NCI-H2196 (cell line): ENCODE measurements around the gene SCNN1G.

Source experiments
- DNase-seq: peaks from one replicate; lab custom pipeline; 2025; ENCODE audit not compliant: unreplicated experiment; lab: John Stamatoyannopoulos, UW

The SCNN1G gene

GRCh38 chr16:23195366-23195978, 12.9 kb downstream of the SCNN1G start:
- no peak for DNase-seq

GRCh38 chr16:23196539-23196938, 14.0 kb downstream of the SCNN1G start:
- no peak for DNase-seq

- DNase-seq, result no peak
These were observed 19.6 kb downstream of the SCNN1G start for GRCh38 chr16:23202166-23202565.

DNA sequence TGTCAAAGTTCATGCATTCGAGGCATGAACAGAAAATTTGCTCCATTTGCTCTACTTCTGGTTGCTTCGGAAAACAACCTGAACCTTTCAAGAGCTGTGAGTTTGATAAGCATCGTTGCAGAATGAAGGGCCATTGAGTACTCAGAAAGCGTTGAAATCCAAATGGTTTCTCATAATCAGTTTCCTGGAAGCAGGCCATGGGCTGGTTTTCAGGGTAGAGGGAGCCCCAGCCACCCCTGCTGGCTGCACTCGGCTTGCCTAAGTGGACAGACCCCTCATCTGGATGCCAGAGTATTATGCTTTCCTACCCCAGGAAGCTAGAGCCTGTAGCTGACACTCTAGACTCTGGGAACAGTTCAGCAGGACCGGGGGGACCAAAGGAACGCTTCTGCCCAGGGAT, 24.4 kb downstream of the SCNN1G start:
- DNase-seq, result peak; percentile 73

DNA sequence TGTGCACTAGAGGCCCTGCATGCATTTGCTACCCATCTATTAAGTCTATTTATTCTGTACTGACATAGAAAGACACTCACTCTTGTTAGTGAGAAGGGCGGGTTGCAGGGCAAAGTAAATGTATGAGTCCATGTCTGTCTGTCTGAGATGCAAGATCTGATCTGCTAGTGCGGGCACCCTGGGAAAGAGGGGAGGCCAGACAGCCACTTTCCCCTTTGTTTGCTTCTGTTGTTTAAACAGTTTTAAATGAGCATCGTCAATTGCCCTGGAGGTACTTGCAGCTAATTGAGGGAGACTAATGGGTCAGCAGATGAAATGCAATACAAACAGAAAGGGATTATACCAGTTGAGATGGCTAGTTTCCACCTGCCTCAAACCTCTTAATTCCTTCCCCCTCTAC, 24.9 kb downstream of the SCNN1G start:
- DNase-seq, result peak; percentile 83

DNA sequence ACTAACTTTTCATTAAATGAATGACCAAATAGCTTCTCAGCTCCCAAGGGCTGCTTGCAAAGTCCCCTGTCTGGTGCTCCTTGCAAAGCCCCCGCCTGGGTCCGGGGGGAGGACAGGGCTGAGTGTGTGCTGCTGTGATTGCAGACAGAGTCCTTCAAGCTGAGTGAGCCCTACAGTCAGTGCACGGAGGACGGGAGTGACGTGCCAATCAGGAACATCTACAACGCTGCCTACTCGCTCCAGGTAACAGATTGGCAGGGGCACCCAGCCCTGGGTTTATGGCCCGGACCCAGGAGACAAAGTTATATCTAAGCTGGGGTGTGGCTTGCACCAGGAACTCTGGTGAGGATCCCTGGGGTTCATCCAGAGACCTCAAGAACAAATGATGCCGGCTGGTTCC, 27.1 kb downstream of the SCNN1G start:
- no peak for DNase-seq

DNA sequence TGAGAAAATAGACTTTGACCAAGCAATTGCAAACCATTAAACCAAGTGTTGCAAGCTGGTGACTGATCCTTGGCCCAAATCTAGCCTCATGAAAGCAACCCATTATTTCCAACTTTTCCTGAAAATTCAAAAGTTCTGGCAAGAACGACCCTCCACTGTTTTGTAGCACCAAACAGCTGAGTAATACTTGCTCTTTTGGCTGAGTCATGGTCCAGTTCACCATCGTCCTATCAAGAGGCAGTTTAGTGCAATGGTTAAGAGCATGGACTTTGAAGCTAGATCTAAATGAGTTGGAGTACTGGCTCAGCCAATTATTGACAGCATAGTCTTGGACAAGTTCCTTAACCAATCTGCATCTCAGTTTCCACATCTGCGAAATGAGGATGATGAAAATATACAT, 31.3 kb downstream of the SCNN1G start:
- no peak for DNase-seq

DNA sequence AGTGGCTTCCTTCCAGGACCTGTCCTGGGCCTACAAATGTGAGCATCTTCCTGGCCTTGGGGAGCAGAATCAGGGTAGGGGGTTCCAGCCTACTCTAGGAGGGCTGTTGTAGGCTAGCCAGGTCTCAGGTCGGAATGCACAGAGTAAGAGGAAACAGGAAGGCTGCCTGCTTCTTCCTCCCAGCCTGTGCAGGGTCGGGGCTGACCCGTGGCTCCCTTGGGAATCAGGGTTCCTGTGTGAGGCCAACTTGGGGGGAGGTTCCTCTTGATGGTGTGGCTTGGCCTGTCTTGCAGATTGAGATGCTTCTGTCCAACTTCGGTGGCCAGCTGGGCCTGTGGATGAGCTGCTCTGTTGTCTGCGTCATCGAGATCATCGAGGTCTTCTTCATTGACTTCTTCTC, 32.3 kb downstream of the SCNN1G start:
- no peak for DNase-seq

GRCh38 chr16:23215435-23215834, 32.9 kb downstream of the SCNN1G start:
- DNase-seq, result no peak

DNA sequence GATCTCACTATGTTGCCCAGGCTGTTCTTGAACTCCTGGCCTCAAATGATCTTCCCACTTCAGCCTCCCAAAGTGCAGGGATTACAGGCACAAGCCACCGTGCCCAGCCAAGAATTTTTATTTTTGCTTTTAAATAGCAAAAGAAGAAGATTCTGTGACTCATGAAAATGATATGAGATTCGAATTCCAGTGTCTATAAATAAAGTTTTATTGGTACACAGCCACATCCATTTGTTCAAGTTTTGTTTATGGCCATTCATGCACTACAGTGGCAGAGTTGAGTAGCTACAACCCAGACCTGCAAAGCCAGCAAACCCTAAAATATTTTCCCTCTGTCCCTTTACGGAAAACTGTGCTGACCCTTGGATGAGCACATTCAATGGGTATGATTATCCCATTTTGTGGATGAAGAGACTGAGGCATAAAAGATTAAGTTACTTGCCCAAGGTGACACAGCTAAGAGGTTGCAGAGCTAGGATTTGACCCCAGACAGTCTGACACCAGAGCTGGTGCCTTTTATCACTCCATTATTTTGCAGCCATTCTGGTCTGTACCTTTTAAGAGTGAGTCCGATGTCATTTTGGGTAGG, 34.2 kb downstream of the SCNN1G start:
- DNase-seq, result no peak

DNA sequence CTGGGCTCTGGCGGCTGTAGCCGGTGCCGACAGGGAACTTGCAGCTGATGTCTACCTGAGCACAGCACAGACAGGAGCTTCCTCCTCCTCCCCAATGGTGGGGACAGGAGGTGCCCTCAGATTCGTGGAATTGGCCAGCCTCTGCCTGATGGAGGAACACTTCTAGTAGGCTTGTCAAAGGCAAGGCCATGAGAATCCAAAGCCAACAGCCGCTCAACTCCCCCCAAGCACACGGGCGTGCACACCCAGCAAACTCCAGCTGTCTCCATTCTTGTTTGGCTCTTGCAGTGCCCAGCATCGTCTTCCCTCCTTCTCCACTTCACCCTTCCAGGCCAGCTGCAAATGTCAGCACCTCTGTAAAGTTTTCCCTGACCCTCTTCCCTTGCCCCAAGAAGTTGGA, 35.1 kb downstream of the SCNN1G start:
- no peak for DNase-seq

- no peak for DNase-seq
These were observed 40.4 kb downstream of the SCNN1G start for GRCh38 chr16:23222929-23223328.

- DNase-seq, result no peak
These were observed 40.8 kb downstream of the SCNN1G start for GRCh38 chr16:23223368-23223767.

- DNase-seq, result no peak
These were observed 42.6 kb downstream of the SCNN1G start for GRCh38 chr16:23225109-23225508.

- no peak for DNase-seq
These were observed 43.1 kb downstream of the SCNN1G start for GRCh38 chr16:23225634-23226033.

- no peak for DNase-seq
These were observed 45.0 kb downstream of the SCNN1G start for GRCh38 chr16:23227529-23227928.

- no peak for DNase-seq
These were observed 47.2 kb downstream of the SCNN1G start for GRCh38 chr16:23229714-23230113.

DNA sequence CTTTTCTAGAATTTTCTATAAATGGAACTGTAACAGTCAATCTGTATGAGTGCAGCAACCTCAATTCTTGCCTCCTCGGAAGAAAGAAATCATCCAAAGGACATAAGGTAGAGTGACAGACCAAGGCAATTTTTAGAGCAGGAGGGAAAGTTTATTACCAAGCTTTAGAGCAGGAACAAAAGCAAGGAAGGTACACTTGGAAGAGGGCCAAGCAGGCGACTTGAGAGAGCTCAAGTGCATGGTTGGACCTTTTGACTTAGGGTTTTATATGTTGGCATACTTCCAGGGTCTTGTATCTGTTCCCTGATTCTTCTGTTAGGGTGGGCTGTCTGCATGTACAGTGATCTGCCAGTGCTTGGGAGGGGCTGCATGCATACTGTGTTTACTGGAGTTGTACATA, 50.3 kb downstream of the SCNN1G start:
- DNase-seq, result peak; percentile 39

DNA sequence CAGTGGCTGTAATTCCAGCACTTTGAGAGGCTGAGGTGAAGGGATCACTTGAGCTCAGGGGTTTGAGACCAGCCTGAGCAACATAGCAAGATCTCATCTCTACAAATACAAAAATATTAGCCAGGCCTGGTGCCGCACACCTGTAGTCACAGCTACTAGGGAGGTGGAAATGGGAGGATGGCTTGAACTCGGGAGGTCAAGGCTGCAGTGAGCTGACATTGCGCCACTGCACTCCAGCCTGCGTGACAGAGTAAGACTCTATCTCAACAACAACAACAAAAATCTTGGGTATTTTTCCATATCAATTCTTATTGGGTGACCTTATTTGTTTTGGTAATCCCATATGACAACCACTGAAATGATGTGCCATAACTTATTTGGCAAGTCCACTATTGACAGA, 52.6 kb downstream of the SCNN1G start:
- no peak for DNase-seq

GRCh38 chr16:23236983-23237382, 54.4 kb downstream of the SCNN1G start:
- no peak for DNase-seq

- DNase-seq, result no peak
These were observed 58.4 kb downstream of the SCNN1G start for GRCh38 chr16:23240994-23241393.

DNA sequence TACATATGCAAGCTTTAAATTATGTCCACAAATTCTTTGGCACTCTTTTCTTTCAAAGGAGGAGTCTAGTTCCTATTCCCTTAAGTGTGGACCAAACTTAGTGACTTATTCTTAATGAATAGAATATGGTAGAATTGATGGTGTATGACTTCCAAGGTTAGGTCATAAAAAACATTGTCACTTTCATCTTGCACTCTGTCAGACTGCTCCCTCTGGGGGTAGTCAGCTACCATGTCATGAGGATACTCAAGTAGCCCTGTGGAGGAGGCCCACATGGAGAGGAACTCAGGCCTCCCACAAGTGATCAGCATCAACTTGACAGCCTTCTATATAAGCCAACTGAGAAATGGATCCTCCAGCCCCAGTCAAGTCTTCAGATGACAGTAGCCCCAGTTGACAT, 61.6 kb downstream of the SCNN1G start:
- no peak for DNase-seq

- no peak for DNase-seq
These were observed 62.7 kb downstream of the SCNN1G start for GRCh38 chr16:23245268-23245667.
